Measurements from ENCODE around the gene GRID1. TPM values are rescaled to one million over a fixed set of nuclear protein-coding genes. Genes with fewer than 3 reads are reported as not detected.

GRID1 gene
- total RNA-seq, 4 donors from 2014 or later = 0.88 to 7.3 (median 4.1) TPM

DNA sequence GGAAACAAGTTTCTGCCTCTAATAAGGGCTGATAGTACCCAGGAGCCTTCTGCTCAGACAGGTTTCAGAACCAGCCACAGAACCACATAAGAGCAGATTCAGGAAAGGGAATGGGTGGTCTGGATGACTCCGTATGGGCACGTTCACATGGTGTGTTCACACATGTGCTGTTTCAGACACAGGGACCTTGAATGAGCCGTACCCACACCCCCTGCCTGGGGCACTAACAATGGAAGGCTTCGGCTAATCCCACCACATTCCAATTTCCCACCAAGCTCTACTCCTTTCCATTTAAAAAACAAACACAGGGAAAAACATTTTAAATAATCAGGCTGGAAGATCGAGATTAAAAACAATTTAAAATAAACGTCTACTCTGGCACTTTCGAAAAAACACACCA is 217.3 kb downstream of the GRID1 start:
- no peaks in the 10 kb centered on the region for H3K36me3 ChIP-seq
- no peak overlapping the region for H3K27ac ChIP-seq
- TF ChIP-seq, protein P1, sequence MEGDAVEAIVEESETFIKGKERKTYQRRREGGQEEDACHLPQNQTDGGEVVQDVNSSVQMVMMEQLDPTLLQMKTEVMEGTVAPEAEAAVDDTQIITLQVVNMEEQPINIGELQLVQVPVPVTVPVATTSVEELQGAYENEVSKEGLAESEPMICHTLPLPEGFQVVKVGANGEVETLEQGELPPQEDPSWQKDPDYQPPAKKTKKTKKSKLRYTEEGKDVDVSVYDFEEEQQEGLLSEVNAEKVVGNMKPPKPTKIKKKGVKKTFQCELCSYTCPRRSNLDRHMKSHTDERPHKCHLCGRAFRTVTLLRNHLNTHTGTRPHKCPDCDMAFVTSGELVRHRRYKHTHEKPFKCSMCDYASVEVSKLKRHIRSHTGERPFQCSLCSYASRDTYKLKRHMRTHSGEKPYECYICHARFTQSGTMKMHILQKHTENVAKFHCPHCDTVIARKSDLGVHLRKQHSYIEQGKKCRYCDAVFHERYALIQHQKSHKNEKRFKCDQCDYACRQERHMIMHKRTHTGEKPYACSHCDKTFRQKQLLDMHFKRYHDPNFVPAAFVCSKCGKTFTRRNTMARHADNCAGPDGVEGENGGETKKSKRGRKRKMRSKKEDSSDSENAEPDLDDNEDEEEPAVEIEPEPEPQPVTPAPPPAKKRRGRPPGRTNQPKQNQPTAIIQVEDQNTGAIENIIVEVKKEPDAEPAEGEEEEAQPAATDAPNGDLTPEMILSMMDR (IDR thresholded peaks at IDR 0.05) = no peak
- TF ChIP-seq POLR2A (IDR thresholded peaks at IDR 0.05) = no peak
- intact Hi-C loops (cut with DNase I; ENCODE audit: low total_unique reads) = no loop called here
- H3K4me3 ChIP-seq = no peak overlapping the region
- no peak for DNase-seq
- H3K27me3 ChIP-seq = no peaks in the 10 kb centered on the region
- H3K9me3 ChIP-seq = no peaks in the 10 kb centered on the region
- H3K4me1 ChIP-seq = no peaks in the 10 kb centered on the region

DNA sequence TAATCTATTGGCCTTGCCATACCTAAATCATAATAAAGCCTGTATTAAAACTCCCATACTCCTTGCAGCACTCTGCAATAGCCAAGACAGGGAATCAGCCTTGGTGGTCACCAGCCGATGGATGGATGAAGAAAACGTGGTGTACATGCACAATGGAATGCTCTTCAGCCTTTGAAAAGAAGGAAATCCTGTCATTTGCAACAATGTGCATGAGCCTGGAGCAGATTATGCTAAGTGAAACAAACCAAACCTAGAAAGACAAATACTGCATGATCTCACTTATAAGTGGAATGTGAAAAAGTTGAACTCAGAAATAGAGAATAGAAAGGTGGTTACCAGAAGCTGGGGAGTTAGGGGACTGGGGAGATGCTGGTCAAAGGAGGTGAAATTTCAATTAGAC is 218.5 kb downstream of the GRID1 start:
- TF ChIP-seq POLR2A (IDR thresholded peaks at IDR 0.05) = no peak
- TF ChIP-seq, protein P1 (IDR thresholded peaks at IDR 0.05) = no peak
- H3K4me3 ChIP-seq = no peak overlapping the region
- H3K4me1 ChIP-seq = no peaks in the 10 kb centered on the region
- no peaks in the 10 kb centered on the region for H3K36me3 ChIP-seq
- no peaks in the 10 kb centered on the region for H3K27me3 ChIP-seq
- no peaks in the 10 kb centered on the region for H3K9me3 ChIP-seq
- no peak overlapping the region for H3K27ac ChIP-seq
- intact Hi-C loops (cut with DNase I; ENCODE audit: low total_unique reads) = no loop called here
- no peak for DNase-seq

DNA sequence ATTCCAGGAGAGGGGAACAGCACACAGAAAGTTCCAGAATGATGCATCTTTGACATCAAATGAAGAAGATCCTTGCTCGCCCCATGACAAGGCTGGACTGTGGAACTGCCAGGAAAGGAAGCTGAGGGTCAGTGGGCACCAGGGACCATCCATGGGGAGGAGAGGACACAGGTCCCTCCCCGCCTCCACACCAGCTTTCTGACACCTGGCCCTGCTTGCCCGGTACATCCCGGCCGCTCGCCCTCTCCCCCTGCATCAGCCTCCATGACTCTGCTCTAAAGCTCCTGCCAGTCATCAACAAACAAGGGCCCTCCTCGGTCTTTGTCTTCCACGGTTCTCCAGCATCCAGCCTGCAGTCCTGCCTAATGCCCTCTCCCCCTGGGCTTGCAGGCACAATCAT is 222.3 kb downstream of the GRID1 start:
- Histone ChIP-seq H3K36me3 (no peaks in the 10 kb centered on the region), H3K4me1 (no peaks in the 10 kb centered on the region), H3K27me3 (no peaks in the 10 kb centered on the region), H3K4me3 (no peak overlapping the region), H3K27ac (no peak overlapping the region), H3K9me3 (no peaks in the 10 kb centered on the region)
- TF ChIP-seq POLR2A (IDR thresholded peaks at IDR 0.05) = no peak
- TF ChIP-seq, protein P1 (IDR thresholded peaks at IDR 0.05) = no peak
- intact Hi-C loops (cut with DNase I; ENCODE audit: low total_unique reads) = no loop called here
- DNase-seq = no peak

DNA sequence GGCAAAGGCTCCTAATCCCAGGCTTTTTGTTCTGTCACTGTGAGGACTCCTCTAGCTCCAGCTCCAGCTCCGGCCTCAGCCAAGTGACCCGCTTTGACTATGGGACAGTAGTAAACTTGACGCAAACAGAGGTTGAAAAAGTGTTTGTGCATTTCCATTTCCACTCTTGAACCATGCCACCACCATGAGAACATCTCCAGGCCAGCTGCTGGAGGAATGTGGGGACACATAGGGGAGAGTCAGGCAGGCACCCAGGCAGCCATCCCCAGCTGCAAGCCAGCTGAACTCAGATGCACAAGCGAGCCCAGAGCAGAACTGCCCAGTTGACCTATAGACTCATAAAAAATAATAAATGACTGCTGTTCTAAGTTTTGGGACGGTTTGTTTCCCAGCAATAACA is 224.7 kb downstream of the GRID1 start:
- TF ChIP-seq POLR2A (IDR thresholded peaks at IDR 0.05) = no peak
- TF ChIP-seq, protein P1 (IDR thresholded peaks at IDR 0.05) = no peak
- H3K4me1 ChIP-seq = no peaks in the 10 kb centered on the region
- no peaks in the 10 kb centered on the region for H3K9me3 ChIP-seq
- H3K36me3 ChIP-seq = no peaks in the 10 kb centered on the region
- no peaks in the 10 kb centered on the region for H3K27me3 ChIP-seq
- DNase-seq = no peak
- intact Hi-C loops (cut with DNase I; ENCODE audit: low total_unique reads) = no loop called here
- no peak overlapping the region for H3K27ac ChIP-seq
- no peak overlapping the region for H3K4me3 ChIP-seq

DNA sequence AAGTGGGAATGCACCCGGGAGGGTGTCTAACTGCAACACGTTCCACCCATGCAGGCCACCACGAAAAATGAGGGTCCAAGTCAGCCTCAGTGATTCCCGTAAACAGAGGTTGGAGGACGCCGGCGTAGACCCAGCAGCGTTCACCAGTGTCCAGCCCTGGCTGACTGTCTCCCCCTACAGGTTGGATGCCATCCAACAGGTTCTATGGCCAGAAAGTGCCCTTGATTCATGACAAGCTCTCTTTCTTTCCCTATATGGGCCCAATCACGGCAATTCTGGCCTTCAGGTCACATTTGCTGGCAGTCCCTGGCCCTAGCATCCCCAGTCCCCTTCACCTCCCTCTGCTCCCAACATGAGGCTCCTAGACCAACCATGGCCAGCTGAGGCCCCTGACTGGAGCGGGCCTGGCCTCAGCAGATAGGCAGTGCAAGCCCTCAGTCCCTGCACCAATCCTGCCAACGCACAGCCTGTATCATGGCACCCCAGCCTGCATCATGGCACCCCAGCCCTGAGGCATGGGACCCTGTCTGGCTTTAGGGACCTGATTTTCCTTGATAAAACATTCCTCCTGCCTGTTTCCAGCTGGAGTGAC is 227.4 kb downstream of the GRID1 start:
- no peaks in the 10 kb centered on the region for H3K27me3 ChIP-seq
- intact Hi-C loops (cut with DNase I; ENCODE audit: low total_unique reads) = no loop called here
- H3K9me3 ChIP-seq = no peaks in the 10 kb centered on the region
- H3K27ac ChIP-seq = no peak overlapping the region
- no peaks in the 10 kb centered on the region for H3K36me3 ChIP-seq
- H3K4me1 ChIP-seq = no peaks in the 10 kb centered on the region
- TF ChIP-seq POLR2A (IDR thresholded peaks at IDR 0.05) = no peak
- TF ChIP-seq, protein P1 (IDR thresholded peaks at IDR 0.05) = no peak
- H3K4me3 ChIP-seq = no peak overlapping the region
- no peak for DNase-seq
